Type B pancreatic cell (in vitro differentiated cells): ENCODE results near the gene JAK3. TPM values are rescaled to one million over a fixed set of nuclear protein-coding genes. Genes with fewer than 3 reads are reported as not detected.
A peak's percentile ranks its signal among the peaks of the same experiment; 100 is the strongest.
"Not testable (repeated sequence)": the region's sequence is repeated elsewhere in the genome, so short reads cannot be mapped to it uniquely, and the experiment has no call there.

Source experiments
- DNase-seq: peaks from one replicate; pipeline ENCODE4 v3.0.0; 2021; ENCODE audit warnings: mixed read lengths; ENCODE audit not compliant: unreplicated experiment; ENCODE audit errors: extremely low spot score
- H3K27ac Mint-ChIP-seq: 2 replicates; pipeline ENCODE4 v1.8.0; 2021; ENCODE audit warnings: mild to moderate bottlenecking, mixed read lengths
- H3K27me3 Mint-ChIP-seq: 2 replicates; pipeline ENCODE4 v1.8.0; 2021; ENCODE audit warnings: mixed read lengths
- H3K36me3 Mint-ChIP-seq: 2 replicates; pipeline ENCODE4 v1.8.0; 2021; ENCODE audit warnings: mixed read lengths
- H3K4me1 Mint-ChIP-seq: one replicate; pipeline ENCODE4 v1.8.0; 2021; ENCODE audit warnings: mixed read lengths; ENCODE audit not compliant: unreplicated experiment
- H3K4me3 Mint-ChIP-seq: 2 replicates; pipeline ENCODE4 v1.8.0; 2021; ENCODE audit warnings: mild to moderate bottlenecking, mixed read lengths
- H3K9me3 Mint-ChIP-seq: 2 replicates; pipeline ENCODE4 v1.8.0; 2021; ENCODE audit warnings: mixed read lengths
- long read RNA-seq: library from polyadenylated mRNA; unstranded; transcript quantifications from one replicate; pipeline ENCODE4 v2.0.0, GENCODE V29; 2020
- total RNA-seq: library from RNA; stranded (reverse); gene quantifications from 2 replicates; pipeline ENCODE4 v1.2.1, GENCODE V29; 2021; ENCODE audit warnings: low replicate concordance
- TF ChIP-seq, protein P1 (sequence below): fragments of 200-600 bp; sonication (generic); conservative IDR thresholded peaks from 2 replicates; pipeline ENCODE4 v1.5.0; 2021; ENCODE audit warnings: antibody characterized with exemption, mild to moderate bottlenecking

Gene JAK3
- total RNA-seq = 1.4 and 4.3 TPM in 2 replicates
- long read RNA-seq = 0 reads

DNA sequence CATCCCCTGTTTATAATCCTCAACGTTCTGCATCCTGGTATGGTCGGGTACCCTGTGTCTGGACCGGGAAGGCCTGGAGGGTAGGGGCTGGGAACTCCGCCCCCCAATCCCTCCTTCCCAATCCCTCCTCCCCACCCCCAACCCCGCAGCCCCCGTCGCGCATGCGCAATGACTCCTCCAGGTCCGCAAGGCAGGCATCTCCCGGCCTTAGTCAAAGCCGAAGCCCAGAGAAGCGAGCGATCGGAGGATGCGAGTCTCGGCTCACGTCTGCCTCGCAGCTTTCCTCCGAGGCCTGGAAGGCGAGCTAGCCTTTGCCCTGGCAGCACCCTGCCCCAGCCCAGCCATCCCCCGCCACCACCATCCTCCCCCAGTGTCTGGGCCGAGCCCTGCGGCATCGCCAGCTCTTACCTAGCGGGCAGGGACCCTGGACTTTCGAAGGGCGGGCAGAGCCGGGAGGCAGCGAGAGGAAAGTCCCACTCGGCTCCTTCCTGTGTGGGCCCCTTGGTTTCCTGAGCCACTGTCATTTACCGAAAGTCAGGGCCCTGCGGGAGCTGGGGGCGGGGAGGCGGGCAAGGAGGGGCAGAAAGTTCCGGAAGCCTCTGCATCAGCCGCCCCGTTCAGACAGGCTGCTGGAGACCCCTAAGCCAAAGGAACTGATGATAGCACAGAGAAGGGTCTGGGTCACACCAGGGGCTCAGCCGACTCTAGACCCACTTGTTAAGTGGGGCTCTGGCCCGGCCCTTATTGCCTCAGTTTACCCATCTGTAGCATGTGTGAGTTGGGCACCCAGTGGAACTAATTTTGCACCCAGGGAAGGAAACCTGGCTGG lies at the start of gene JAK3:
JAK3 (minus strand) TSS at position 445 of the 829 bp plus-strand sequence. CDS start 3,565 bp downstream, outside the sequence.
- Mint-ChIP-seq H3K4me3 (peak within 1 kb of the TSS; percentile 34), H3K27me3 (peaks cover 4% of the 10 kb centered on the region), H3K36me3 (no peaks in the 10 kb centered on the region), H3K27ac (peak within 1 kb of the TSS; percentile 23), H3K9me3 (no peaks in the 10 kb centered on the region), H3K4me1 (no peaks in the 10 kb centered on the region)
- TF ChIP-seq, protein P1, sequence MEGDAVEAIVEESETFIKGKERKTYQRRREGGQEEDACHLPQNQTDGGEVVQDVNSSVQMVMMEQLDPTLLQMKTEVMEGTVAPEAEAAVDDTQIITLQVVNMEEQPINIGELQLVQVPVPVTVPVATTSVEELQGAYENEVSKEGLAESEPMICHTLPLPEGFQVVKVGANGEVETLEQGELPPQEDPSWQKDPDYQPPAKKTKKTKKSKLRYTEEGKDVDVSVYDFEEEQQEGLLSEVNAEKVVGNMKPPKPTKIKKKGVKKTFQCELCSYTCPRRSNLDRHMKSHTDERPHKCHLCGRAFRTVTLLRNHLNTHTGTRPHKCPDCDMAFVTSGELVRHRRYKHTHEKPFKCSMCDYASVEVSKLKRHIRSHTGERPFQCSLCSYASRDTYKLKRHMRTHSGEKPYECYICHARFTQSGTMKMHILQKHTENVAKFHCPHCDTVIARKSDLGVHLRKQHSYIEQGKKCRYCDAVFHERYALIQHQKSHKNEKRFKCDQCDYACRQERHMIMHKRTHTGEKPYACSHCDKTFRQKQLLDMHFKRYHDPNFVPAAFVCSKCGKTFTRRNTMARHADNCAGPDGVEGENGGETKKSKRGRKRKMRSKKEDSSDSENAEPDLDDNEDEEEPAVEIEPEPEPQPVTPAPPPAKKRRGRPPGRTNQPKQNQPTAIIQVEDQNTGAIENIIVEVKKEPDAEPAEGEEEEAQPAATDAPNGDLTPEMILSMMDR = no peak
- peak; percentile 81 for DNase-seq

DNA sequence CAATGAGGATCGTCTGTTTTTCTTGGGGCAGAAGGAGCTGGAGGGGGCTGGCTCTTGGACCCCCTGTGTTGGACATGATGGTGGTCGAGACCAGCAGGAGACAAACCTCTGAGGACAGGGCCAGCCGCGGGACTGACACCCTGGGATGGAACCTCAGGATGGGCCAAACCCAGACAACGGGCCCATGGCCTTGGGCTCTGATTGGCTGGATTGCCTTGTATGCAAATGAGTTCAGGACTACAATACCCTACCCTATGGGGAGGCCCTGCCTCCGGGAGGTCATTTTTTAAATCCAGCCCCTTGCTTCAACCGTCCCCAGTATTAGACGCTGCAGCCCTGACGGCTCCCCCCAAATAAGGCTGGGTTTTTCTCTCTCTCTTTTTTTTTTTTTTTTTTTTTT lies 46.0 kb upstream of the JAK3 start:
- TF ChIP-seq, protein P1 = no peak
- Mint-ChIP-seq H3K36me3 (no peaks in the 10 kb centered on the region), H3K27ac (no peak overlapping the region), H3K4me3 (no peak overlapping the region), H3K9me3 (no peaks in the 10 kb centered on the region), H3K27me3 (peaks cover 37% of the 10 kb centered on the region), H3K4me1 (no peaks in the 10 kb centered on the region)
- DNase-seq = no peak

DNA sequence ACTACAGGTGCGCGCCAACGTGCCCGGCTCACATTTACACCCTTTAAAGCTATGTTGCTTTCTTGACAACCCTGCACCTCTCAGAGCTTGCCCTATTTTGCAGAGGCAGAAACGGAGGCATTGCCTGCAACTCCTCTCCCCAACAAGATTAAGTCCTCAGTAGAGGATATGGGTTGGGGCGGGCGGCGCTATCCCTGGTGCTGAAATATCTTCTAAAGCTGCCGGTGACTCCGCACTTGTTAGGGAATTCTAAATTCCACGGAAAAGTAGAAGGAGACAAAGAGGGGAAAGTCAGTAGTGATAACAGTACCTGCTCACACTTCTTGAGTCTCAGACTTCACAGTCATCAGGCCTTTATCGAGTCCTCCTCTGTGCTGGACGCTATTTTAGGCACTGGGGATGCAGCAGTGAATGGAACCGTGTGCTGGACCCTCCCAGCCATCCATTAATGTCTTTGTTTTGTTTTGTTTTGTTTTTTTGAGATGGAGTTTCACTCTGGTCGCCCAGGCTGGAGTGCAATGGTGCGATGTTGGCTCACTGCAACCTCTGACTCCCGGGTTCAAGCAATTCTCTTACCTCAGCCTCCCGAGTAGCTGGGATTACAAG lies 41.9 kb upstream of the JAK3 start:
- Mint-ChIP-seq H3K27me3 (peaks cover 29% of the 10 kb centered on the region), H3K36me3 (no peaks in the 10 kb centered on the region), H3K4me3 (no peak overlapping the region), H3K4me1 (no peaks in the 10 kb centered on the region), H3K9me3 (no peaks in the 10 kb centered on the region), H3K27ac (no peak overlapping the region)
- DNase-seq = no peak
- TF ChIP-seq, protein P1 = no peak

DNA sequence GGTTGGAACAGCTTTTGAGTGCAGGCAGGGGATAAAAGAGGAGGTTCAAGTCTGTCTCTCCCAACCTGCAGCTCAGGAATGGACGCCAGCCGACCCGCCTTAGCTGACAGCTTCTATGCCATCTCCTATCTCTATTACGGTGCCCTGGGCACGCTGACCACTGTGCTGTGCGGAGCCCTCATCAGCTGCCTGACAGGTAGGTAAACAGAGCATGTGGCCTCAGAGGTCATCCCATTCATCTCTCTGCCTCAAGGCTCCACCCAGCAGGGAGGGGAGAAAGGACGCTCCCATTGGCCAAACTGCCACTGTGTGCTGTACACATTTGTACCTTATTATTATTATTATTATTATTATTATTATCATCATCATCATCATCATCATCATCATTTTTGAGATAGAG lies 40.5 kb upstream of the JAK3 start:
- Mint-ChIP-seq H3K4me1 (no peaks in the 10 kb centered on the region), H3K27ac (no peak overlapping the region), H3K9me3 (no peaks in the 10 kb centered on the region), H3K27me3 (peaks cover 26% of the 10 kb centered on the region), H3K36me3 (no peaks in the 10 kb centered on the region), H3K4me3 (no peak overlapping the region)
- TF ChIP-seq, protein P1 = no peak
- DNase-seq = no peak

DNA sequence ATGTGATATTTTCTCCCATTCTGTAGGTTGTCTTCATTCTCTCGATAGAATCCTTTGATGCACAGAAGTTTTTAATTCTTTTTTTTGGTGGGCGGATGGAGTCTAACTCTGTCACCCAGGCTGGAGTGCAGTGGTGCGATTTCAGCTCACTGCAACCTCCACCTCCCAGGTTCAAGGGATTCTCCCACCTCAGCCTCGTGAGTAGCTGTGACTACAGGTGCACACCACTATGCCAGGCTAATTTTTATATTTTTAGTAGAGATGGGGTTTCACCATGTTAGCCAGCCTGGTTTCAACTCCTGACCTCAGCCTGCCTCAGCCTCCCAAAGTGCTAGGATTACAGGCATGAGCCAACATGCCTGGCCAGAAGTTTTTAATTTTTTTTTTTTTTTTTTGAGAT lies 39.4 kb upstream of the JAK3 start:
- H3K27ac Mint-ChIP-seq, H3K36me3 Mint-ChIP-seq, H3K9me3 Mint-ChIP-seq, DNase-seq, H3K4me3 Mint-ChIP-seq, H3K4me1 Mint-ChIP-seq: not testable (repeated sequence)
- peaks cover 20% of the 10 kb centered on the region for H3K27me3 Mint-ChIP-seq

DNA sequence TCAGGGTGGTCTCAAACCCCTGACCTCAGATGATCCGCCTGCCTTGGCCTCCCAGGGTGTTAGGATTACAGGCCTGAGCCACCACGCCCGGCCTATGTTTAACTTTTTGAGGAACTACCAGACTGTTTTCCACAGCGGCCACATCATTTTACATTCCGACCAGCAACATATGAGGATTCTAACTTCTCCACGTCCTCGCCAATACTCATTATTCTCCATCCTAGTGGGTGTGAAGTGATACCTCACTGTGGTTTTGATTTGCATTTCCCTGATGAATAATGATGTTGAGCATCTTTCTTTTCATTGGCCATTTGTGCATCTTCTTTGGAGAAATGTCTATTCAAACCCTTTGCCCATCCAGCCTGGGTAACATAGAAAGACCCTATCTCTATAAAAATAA lies 38.7 kb upstream of the JAK3 start:
- Mint-ChIP-seq H3K36me3 (no peaks in the 10 kb centered on the region), H3K4me3 (no peak overlapping the region), H3K27ac (no peak overlapping the region), H3K9me3 (no peaks in the 10 kb centered on the region), H3K27me3 (peaks cover 17% of the 10 kb centered on the region), H3K4me1 (no peaks in the 10 kb centered on the region)
- TF ChIP-seq, protein P1 = no peak
- no peak for DNase-seq
